ENCODE data around the gene TSPEAR. TPM values are rescaled to one million over a fixed set of nuclear protein-coding genes. Genes with fewer than 3 reads are reported as not detected.

The TSPEAR gene
- total RNA-seq, 2 donors from 2014 or later, result not detected

- no peak overlapping the region for H3K4me3 ChIP-seq
- H3K36me3 ChIP-seq, result no peaks in the 10 kb centered on the region
- peak; percentile 9 for DNase-seq
- no peak overlapping the region for H3K9ac ChIP-seq (ENCODE audit: low read depth in 2 of 2, low read length in 2 of 2)
- TF ChIP-seq CTCF (IDR thresholded peaks at IDR 0.05), result no peak
- no peaks in the 10 kb centered on the region for H3K9me3 ChIP-seq
- H3K27ac ChIP-seq, result no peak overlapping the region
- peaks cover 35% of the 10 kb centered on the region for H3K27me3 ChIP-seq
- no peaks in the 10 kb centered on the region for H3K4me1 ChIP-seq
- intact Hi-C loops (cut with DNase I), result no loop called here
Observed at GRCh38 chr21:44703731-44704635, 7.4 kb downstream of the TSPEAR start.

GRCh38 chr21:44702973-44703730 is 8.2 kb downstream of the TSPEAR start:
- peaks cover 30% of the 10 kb centered on the region for H3K27me3 ChIP-seq
- H3K4me1 ChIP-seq, result no peaks in the 10 kb centered on the region
- no peak for TF ChIP-seq CTCF (IDR thresholded peaks at IDR 0.05)
- peak; percentile 11 for DNase-seq
- H3K9me3 ChIP-seq, result no peaks in the 10 kb centered on the region
- intact Hi-C loops (cut with DNase I), result no loop called here
- H3K27ac ChIP-seq, result no peak overlapping the region
- no peaks in the 10 kb centered on the region for H3K36me3 ChIP-seq
- H3K9ac ChIP-seq (ENCODE audit: low read depth in 2 of 2, low read length in 2 of 2), result no peak overlapping the region
- H3K4me3 ChIP-seq, result no peak overlapping the region

GRCh38 chr21:44702111-44702972 is 9.0 kb downstream of the TSPEAR start:
- intact Hi-C loops (cut with DNase I), result no loop called here
- Histone ChIP-seq H3K9me3 (no peaks in the 10 kb centered on the region), H3K4me3 (no peak overlapping the region), H3K9ac (ENCODE audit: low read depth in 2 of 2, low read length in 2 of 2) (no peak overlapping the region), H3K27me3 (peaks cover 30% of the 10 kb centered on the region), H3K27ac (no peak overlapping the region), H3K36me3 (no peaks in the 10 kb centered on the region), H3K4me1 (no peaks in the 10 kb centered on the region)
- no peak for TF ChIP-seq CTCF (IDR thresholded peaks at IDR 0.05)
- peak; percentile 12 for DNase-seq

GRCh38 chr21:44701541-44701940 is 9.8 kb downstream of the TSPEAR start:
- Histone ChIP-seq H3K9ac (ENCODE audit: low read depth in 2 of 2, low read length in 2 of 2) (no peak overlapping the region), H3K36me3 (no peaks in the 10 kb centered on the region), H3K4me3 (no peak overlapping the region), H3K4me1 (no peaks in the 10 kb centered on the region), H3K27me3 (peaks cover 22% of the 10 kb centered on the region), H3K9me3 (no peaks in the 10 kb centered on the region), H3K27ac (no peak overlapping the region)
- TF ChIP-seq CTCF (IDR thresholded peaks at IDR 0.05), result no peak
- intact Hi-C loops (cut with DNase I), result no loop called here
- DNase-seq, result peak; percentile 14

GRCh38 chr21:44701023-44701400 is 10.4 kb downstream of the TSPEAR start:
- Histone ChIP-seq H3K4me1 (no peaks in the 10 kb centered on the region), H3K9me3 (no peaks in the 10 kb centered on the region), H3K36me3 (no peaks in the 10 kb centered on the region), H3K27me3 (peaks cover 17% of the 10 kb centered on the region), H3K4me3 (no peak overlapping the region), H3K27ac (no peak overlapping the region), H3K9ac (ENCODE audit: low read depth in 2 of 2, low read length in 2 of 2) (no peak overlapping the region)
- intact Hi-C loops (cut with DNase I), result no loop called here
- no peak for DNase-seq
- no peak for TF ChIP-seq CTCF (IDR thresholded peaks at IDR 0.05)
